COLO829 (cell line): ENCODE results near the gene GRPEL1.
A peak's percentile ranks its signal among the peaks of the same experiment; 100 is the strongest.

Experiments
- DNase-seq: peaks from one replicate; pipeline ENCODE4 v3.0.0; 2012; ENCODE audit warnings: low spot score

Gene GRPEL1

DNA sequence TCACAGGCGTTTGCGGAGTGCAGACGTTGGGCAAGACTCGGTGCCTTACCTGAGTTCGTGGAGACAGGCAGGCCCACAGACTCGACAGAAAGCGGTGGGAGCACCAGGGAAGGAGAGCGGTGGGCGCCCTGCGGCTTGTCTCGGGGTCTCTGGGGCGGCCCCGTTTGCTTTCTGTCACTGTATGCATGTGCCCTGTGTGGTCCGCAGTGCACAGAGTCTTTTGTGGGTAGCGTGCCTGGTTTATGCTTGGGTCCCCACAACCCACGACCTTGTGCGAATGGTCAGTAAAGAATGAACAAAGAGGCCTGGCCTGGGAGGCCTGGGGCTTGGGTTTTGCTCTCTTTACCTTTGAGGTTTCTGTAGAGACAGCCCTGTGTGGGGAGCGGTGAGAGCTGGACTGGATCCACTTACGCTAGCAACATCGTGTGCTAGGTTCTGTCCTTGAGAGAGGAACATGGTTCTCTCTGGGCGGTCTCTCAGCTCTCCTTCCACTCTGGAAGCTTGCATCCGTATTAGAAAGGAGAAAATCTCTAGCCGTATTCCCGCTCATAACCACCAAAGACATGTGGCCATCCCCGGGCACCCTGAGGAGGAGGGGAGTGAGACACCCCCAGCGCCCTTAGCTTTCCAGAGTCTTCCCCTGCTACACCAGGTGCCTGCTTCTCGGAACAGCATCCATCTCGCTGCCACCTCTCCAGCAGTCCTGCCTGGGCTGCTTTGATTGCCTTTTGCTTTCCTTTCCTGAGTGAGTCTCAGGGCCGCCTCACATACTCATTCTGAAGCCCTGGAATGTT, 23.5 kb downstream of the GRPEL1 start:
- DNase-seq: no peak

DNA sequence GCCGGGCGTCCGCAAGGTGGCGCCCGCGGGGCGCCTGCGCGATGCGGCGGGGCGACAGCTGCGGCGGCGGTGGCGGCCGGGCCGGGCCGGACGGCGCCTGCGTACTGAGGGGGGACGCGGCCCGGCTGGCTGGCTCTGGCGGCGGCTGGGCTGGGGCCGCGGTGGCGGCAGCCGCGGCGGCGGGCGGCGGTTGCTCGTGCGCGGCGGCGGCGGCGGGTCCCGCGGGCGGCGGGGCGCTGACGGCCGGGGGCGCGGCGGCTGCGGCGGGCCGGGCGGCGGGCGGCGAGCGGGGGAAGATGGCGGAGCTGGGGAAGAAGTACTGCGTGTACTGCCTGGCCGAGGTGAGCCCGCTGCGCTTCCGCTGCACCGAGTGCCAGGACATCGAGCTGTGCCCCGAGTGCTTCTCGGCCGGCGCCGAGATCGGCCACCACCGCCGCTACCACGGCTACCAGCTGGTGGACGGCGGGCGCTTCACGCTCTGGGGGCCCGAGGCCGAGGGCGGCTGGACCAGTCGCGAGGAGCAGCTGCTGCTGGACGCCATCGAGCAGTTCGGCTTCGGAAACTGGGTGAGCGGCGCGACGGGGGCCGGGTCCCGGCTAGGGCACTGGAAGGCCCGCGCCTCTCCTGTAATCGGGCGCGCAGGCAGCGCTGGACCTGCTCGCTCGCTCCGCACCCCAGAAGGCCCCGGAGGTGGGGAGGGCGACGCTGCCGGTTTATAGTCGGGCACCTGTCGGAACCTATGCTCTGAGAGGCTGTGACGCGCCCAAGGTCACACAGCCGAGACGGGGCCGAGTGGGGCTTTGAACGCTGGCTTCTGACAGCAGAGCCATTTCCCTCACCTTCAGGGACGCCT, 24.4 kb downstream of the GRPEL1 start, which contains the start of gene TADA2B:
TADA2B (plus strand) TSS at position 89 of the 853 bp plus-strand sequence; CDS start at position 297, 208 bp downstream.
- peak; percentile 31 for DNase-seq

GRCh38 chr4:7042503-7043283, 25.2 kb downstream of the GRPEL1 start:
- peak; percentile 96 for DNase-seq

DNA sequence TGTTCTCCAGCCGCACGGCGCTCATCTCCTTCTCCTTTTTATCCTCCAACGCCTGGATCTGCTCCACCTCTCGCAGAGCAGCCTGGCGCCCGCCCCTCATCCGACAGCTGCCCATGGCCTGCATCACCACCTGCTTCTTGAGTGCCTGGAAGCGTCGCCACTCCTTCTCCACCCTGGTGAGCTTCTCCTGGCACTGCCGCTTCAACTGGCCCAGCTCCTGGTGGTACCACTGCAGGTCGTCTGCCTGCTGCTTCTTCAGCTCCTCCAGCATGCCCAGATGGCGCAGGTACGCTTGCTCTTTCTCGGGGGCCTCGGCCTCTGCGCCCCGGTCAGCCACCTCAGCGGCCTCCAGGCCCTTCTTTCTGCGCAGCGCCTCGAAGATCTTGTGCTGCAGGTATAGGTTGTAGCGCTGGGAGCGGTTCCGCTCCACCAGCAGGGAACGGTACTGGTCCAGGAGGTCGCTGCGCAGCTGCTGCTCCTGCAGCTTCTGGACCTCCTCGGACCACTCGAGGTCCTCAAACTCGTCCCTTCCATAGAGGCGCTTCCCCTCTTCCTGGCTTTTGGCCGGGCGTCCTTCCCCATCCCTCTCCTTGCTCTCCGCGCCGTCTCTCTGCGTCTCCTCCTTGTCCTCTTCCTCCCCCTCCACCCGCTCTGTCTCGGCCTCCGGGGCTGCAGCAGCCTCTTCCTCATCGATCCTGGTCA, 25.9 kb downstream of the GRPEL1 start:
- DNase-seq: no peak

- no peak for DNase-seq
Measured at GRCh38 chr4:7041246-7041645, 26.6 kb downstream of the GRPEL1 start.

DNA sequence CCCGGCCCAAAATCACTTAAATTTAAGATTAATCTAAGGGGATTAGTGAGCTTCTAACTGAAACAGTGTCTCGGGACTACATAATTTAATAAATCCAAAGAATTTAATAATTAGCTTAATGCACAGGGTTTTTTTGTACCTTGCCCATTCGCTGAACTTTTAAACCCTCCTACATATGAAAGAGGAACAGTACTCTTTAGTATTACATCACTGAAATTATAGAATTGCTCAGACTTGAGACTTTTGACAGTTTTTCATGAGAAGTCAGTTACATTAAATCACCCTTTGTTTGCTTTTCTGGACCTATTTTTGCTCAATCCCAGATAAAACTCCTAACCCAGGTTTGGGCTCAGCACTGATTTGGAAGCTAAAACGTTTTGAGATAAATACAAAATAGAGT, 27.1 kb downstream of the GRPEL1 start:
- DNase-seq: no peak

- DNase-seq: no peak
Measured at GRCh38 chr4:7037425-7037824, 30.4 kb downstream of the GRPEL1 start.

GRCh38 chr4:7034262-7035081, 33.4 kb downstream of the GRPEL1 start:
- DNase-seq: no peak

GRCh38 chr4:7032596-7032995, 35.3 kb downstream of the GRPEL1 start:
- no peak for DNase-seq

DNA sequence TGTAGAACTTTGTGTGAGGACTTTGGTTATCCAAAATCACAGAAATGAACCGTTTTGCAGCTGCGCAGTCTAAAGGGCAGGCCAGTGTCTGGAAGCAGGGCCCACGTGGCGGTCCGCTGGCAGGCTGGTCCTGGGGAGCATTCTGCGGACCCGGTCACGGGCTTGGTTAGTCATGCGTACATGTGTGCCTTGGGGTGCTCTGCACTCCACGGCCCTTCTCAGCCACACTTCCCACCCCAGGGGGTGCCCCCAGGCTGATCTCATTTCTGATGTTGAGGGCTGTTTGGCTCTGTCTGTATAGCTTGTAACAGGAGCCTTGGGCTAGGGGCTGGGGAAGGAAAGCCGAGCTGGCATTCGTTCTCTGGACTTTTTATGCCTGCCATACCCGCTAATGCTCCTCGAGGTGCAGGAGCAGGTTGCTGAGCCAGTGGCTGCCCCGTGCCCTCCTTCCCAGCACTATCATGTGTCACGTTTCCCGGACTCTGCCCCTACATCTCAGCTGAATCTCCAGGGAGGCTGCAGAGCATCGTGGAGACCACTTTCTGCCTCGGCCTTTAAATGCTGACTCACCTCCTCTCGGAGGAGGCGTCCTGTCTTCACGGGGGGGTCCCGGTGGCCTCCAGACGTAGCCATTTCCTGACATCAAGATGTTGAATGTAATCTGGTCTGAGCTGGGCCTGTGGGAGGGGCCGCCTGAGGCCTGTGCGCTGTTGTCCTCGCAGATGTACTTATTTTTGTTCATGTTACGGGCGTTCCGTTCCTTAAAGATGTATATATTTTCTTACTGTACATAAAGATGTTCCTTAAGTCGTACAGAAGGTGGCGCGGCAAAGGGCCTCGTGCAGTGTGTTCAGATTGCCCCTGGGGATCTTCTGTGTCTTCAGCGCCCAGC, 36.1 kb downstream of the GRPEL1 start:
- no peak for DNase-seq

DNA sequence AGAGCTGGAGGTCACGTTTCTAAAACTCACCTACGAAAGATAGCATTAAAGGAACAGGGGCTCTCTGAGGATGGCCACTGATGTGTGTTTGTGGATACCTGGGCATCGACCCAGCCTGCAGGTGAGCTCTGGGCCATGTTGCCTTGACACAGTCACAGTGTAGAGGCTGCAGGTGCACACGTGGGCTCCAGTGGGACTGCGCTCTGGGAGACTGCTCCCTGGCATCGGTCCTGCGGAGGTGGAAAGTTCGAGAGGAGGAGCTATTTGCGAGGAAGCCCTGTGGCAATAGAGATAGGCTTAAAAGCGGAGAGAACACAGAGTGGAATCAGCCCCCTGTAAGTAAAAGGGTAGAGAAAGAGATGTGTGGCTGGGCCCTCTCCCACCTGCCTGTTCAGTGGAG, 37.0 kb downstream of the GRPEL1 start:
- DNase-seq: no peak

DNA sequence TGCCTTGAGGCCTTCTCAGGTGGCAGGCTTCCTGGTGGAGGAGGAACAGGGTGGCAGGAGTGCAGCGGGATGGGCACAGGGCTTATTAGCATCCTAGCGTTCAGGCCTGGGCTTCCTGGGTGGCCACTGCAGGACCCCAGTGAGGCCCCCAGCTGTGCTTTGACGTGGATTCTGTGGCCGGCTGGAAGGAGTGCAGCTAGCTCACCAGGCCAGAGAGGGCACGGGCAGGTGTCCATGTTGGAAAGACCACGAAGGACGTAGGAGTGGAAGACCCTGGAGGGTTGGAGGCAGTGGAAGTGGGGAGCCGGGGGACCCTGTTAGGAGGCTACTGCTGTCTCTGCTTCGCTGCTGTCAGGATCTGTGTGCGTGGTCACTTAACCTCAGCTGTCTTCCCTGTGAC, 37.9 kb downstream of the GRPEL1 start:
- no peak for DNase-seq

GRCh38 chr4:7029212-7029611, 38.7 kb downstream of the GRPEL1 start:
- no peak for DNase-seq

- DNase-seq: no peak
Measured at GRCh38 chr4:7027913-7028312, 40.0 kb downstream of the GRPEL1 start.

GRCh38 chr4:7027284-7027683, 40.6 kb downstream of the GRPEL1 start:
- no peak for DNase-seq

DNA sequence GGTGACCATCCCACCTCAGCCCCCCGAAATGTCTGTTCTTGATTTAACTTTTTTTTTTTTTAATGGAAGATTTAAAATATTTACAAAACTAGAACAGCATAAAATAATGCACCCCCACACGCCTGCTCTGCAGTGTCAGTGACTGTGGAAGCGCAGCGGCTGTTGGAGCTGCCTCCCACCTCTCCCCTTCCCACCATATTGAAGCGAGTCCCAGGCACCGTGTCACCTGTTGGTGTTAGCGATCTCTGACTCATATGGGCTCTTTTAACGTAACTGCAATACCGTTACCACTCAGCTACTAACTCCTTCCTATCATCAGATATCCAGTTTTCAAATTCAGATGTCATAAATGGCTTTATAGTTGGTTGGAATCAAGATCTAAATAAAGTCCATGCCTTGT, 41.8 kb downstream of the GRPEL1 start:
- DNase-seq: no peak

GRCh38 chr4:7025040-7025602, 42.7 kb downstream of the GRPEL1 start:
- DNase-seq: no peak

GRCh38 chr4:7024336-7024890, 43.5 kb downstream of the GRPEL1 start:
- no peak for DNase-seq

GRCh38 chr4:7023901-7024300, 44.0 kb downstream of the GRPEL1 start:
- no peak for DNase-seq
